NCI-H446 (cell line): ENCODE results near the gene TRIM8.

Experiments
- DNase-seq, 2 experiments: peaks; one replicate each; lab custom pipeline; 2025; lab: John Stamatoyannopoulos, UW

The TRIM8 gene

DNA sequence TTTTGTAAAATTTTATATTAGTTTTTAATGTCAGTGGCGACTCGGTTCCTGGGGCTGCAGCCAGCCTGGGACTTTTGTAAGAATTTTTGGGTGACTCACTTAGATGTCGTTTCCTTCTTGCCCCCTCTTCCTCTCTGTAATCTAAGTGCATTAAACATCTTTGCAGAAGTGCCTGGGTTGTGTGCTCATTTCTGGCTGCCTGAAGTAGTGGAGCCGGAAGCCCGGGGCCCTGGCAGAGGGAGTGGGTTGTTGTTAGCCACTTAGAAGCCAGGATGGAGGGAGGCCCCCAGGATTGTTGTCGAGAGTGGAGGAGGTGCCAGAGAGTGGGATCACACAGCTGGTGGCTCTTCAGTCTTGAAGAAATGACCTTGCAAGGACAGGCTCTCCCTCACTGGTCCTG is 11.0 kb upstream of the TRIM8 start:
- DNase-seq: no peak

DNA sequence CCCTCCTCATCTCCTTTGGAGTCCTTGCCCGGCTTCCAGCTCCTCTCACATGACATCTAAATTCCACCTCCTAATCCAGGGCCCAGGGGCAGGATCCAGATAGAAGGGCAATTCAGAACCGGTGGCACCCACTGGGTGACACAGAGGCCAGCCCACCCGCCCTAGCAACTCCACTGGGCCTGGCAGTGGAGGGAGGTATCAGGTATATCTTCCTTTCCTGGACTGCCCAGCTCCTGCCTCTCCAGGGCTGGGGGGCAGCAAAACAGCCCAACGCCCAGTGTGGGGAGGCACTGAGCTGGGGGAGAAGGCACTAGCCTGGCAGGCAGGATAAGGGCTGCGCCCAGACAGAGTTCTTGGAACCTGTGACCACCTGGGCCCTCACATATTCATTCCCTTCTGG is 10.4 kb upstream of the TRIM8 start:
- no peak for DNase-seq

DNA sequence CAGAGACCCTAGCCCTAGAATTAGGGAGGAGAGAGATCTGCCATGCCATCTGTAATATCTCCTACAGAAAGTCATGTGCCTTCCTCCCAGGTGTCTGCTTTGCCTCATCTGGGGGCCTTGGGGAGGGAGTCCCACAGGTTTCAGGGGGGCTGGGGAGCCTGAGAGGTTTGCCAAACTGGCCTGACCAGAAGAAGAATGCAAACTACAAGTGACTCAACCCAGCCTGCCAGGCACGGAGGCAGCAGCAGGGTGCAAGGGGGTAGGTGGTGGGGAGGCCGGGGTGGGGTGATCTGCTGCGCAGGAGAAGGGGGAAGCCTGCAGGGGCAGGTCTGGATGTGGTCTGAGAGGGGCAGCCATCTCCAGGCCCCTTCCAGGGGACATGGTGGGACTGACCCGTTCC is 9.6 kb upstream of the TRIM8 start:
- no peak for DNase-seq

DNA sequence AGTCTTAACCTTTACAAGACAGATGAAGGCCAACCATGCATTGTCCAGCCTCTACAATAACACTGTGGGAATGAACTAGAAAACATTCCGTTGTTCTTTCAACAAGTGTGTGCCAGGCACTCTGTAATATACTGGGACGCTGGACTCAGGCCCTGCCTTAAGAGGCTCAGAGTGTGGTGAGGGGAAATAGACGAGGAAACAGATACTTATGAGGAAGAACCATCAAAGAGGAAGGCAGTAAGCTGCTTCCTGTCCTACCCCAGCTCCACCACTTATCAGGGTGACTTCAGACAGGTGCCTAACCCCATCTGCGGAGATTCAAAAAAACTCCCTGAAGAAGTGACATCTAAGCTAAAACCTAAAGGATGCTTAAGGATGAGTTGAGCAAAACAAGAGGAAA is 8.9 kb upstream of the TRIM8 start:
- no peak for DNase-seq

- no peak for DNase-seq
Observed at GRCh38 chr10:102639537-102639936, 4.7 kb upstream of the TRIM8 start.

- no peak for DNase-seq
Observed at GRCh38 chr10:102641402-102641801, 2.9 kb upstream of the TRIM8 start.

- peak; percentile 79 to 92 for DNase-seq
Observed at GRCh38 chr10:102641880-102642735, 2.2 kb upstream of the TRIM8 start.

DNA sequence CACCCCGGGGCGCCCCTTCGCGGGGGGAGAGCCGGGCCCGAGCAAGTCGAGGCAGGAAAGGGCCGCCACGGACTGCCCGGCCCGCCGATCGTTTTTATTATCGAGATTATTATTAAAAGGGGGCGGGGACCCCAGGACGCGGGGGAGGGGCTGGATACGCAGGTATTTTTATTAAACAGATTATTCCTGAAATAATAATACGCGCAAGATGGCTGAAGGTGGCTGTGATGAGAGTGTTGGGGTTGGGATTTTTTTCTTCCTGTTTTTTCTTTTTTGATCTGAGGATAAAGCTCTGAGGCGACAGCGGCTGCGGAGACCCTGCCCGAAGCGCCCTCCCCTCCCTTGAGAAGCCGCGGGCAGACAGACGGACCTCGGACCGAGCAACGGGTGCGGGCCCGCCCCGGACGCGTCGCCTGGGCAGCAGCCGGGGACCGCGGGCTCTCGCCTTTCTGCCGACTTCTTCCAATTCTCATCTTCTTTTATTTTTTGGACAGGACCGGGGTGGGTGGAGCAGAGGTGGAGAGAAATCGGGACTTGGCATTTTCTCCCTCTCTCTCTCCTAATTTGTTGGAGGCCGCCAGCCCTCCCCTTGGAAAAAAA is 1.4 kb upstream of the TRIM8 start:
- peak; percentile 11 to 61 for DNase-seq

- peak; percentile 9 to 39 for DNase-seq
Observed at GRCh38 chr10:102643336-102644065, 778 bp upstream of the TRIM8 start.

DNA sequence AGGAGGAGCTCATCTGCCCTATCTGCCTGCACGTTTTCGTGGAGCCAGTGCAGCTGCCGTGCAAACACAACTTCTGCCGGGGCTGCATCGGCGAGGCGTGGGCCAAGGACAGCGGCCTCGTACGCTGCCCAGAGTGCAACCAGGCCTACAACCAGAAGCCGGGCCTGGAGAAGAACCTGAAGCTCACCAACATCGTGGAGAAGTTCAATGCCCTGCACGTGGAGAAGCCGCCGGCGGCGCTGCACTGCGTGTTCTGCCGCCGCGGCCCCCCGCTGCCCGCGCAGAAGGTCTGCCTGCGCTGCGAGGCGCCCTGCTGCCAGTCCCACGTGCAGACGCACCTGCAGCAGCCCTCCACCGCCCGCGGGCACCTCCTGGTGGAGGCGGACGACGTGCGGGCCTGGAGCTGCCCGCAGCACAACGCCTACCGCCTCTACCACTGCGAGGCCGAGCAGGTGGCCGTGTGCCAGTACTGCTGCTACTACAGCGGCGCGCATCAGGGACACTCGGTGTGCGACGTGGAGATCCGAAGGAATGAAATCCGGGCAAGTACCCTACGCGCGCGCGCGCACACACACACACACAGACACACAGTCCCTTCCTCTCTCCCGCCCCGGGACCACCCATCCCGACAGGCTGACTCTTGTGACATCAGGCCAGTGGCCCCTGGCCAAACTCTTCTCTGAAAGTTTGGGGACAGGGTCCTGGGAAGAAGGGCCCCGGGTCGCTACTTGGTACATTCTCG is 538 bp downstream of the TRIM8 start:
- peak in 1 of 2 experiments; percentile 67 for DNase-seq

- peak in 1 of 2 experiments; percentile 36 for DNase-seq
Observed at GRCh38 chr10:102645388-102645740, 1.1 kb downstream of the TRIM8 start.

DNA sequence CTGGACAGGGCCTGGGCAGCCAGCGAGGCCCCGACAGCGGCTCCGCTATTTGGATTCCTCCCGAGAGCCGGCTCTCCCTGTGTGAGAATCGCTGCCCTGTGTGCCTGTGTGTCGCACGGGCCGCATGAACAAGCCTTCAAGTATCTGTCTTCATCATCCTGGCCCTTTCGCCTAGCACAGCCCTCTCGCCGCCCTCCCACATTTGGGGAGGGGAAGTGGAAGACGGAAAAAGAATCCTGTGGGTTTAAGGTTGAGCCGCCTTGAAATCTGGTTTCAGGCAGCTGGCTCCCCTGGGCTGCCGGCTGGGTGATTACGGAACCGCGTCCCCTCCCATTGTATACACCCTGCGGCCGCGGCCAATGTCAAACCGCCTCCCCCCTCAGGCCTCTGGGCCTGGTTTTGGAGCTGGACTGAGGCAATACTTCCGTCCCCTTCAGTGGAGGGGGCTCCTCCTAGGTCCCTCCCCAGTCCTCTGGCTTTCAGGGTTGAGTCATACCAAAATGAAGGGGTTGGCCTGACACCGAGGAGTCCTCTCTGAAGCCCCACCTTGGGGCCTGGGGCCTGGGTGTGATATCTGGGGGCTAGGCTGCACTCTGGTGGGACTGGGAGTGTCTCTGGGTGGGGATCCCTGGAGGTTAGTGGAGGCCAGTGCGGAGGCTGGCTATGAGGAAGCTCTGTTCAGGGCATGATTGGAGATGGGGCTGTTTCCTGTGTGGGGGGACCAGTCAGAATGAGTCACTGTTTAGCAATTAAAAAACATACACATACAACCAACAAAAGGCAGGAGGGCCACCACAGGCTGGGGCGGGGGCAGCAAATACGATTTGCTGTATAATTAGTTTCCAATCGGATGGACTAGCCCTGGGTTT is 1.7 kb downstream of the TRIM8 start:
- DNase-seq: peak in 1 of 2 experiments; percentile 36

DNA sequence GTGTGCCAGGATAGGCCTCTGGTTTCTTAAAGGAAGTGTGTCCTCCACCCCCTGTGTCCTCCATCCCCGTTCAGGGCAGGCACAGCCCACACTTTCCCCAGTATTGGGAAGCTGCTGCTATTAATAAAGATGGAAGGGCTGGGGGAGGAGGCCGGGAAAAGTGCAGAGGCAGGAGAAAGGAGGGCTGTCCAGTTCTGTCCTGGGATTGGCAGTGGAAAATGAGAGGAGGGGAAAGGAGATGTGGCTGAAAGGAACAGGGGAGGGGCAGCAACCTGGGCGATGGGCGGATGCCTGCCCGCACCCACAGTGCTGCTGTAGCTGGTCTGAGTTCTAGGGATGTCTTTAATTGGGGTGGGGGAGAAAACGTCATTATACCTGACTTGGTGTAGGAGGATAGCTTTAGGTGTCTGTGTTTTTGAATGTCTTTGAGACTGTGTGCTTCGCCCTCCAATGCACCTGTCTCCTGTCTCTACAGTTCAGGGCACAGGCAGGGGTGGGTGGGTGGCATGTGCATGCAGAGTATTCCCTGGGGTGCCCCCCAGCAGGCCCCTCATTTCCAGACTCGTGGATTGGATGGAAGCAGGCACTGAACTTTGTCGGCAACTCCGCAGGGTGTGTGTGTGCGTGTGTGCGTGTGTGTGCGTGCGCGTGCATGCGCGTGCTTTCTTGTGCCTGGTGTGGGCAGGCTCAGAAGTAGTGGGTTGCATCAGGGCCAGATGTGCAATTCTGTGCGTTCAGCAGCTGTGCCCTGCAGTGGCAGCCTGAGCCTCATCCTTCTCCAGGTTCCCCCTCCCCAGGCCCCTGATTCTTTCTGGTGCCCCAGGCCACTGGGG is 2.5 kb downstream of the TRIM8 start:
- no peak for DNase-seq

DNA sequence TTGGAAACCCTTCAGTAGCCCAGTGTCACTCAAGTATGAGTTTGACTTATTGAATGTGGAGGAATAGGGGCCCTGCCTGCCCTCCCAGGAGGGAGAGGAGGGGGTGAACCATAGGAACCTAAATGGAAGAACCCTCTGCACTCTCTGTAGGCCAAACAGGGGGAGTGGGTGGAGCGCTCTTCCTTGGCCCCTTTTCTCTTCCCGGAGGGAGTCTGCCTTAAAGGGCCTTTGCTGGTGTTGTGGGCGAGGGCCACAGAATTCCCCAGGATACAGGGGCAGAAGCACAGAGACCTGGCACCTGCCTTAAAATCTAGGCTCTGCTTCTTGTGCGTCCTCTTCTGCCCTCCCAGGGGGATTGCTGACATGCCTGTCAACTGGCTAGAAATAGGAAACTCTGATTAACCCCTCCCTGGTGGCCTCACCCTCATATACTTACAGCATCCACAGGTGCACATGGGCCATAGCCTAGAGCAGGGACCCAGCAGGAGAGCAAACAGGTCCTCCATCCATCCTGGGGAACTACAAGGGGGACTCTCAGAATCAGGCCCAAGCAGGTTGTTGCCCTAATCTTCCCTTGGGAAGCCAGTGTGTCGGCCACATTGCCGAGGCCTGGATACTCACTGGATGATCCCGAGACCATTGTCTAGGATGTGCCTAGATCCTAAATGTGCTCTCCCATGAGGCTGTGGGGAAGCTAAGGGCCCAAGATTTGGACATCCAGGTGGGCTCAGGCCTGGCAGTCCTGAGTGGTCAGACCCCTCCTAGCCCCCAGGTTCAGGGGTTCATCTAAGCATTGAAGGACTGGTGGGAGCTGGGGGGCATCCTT is 3.4 kb downstream of the TRIM8 start:
- no peak for DNase-seq

- no peak for DNase-seq
Observed at GRCh38 chr10:102648269-102648888, 4.1 kb downstream of the TRIM8 start.

- no peak for DNase-seq
Observed at GRCh38 chr10:102648889-102649796, 4.9 kb downstream of the TRIM8 start.

DNA sequence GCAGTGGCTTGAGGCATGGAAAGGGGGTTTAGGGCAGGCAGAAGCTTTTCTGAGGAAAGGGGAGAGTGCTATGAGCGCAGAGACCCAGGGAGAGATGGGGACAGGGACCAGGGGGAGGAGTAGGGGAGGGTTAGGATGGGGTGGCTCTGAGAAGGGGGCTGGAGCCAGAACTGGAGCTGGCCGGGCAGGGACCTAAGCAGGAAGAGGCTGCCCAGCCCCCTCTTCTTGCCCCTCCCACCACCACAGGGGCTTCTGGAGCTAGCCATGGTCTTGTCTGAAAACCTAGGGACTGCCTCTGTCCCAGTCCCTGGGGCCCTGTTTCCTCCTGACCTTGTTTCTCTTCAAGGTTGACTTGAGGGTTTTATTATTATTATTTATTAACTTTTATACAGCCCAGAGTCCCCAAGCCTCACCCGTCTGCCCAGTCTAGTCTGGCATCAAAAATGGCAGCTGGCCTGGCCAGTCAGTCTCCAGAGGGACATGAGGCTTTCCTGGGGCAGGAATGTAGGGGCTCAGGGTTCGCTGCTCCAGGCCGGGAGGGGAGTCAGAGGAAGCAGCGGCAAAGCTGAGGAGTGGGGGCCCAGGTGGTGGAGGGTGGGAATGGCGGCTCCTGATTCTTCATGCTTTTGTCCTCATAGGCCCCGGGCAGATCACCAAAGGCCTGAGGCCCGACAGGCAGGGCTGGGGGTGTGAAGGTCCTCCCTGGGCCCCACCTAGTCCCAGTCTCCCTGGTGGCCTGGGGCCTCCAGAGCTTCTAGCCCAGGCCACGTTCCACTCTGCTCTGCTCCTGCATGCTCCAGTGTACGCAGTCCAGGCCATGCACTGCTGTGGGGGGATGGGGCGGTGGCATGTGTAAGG is 5.7 kb downstream of the TRIM8 start:
- no peak for DNase-seq
